Caki2 (cell line): ENCODE results near the gene CLEC4E. TPM values are rescaled to one million over a fixed set of nuclear protein-coding genes. Genes with fewer than 3 reads are reported as not detected.
A peak's percentile ranks its signal among the peaks of the same experiment; 100 is the strongest.
"Not testable (repeated sequence)": the region's sequence is repeated elsewhere in the genome, so short reads cannot be mapped to it uniquely, and the experiment has no call there.

ENCODE experiments used
- DNase-seq: peaks from one replicate; pipeline ENCODE4 v3.0.0-alpha.2; 2015; ENCODE audit warnings: low read depth
- in situ Hi-C: cut with HindIII; loops from 2 replicates; pipeline ENCODE4 v1.10.0; 2016; ENCODE audit warnings: low sequenced_read_pairs, low pct_unique_long_range_greater_than_20kb, mixed read lengths
- total RNA-seq: library from RNA; depleted of rRNA; stranded (reverse); fragments of >200 nt; shearing (Covaris generic); gene quantifications from 2 replicates; pipeline ENCODE4 v1.2.3, GENCODE V29; 2014; ENCODE audit warnings: low replicate concordance

Gene CLEC4E
- total RNA-seq, 1 experiment from 2014 or later = 9.1 TPM

DNA sequence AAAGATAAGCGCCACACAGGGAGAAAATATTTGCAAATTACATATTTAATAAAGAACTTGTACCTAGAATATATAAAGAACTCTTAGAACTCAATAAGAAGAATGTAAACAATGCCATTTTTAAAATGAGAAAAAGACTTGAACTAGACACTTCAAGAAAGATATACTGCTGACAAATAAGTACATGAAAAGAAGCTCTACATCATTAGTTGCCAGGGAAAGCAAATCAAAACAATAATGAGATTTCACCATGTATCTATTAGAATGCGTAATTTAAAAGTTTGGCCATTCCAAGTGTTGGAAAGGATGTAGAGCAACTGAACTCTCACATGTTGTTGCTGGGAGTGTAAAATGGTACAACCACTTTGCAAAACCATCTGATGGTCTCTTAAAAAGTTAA is 6.9 kb upstream of the CLEC4E start:
- DNase-seq = no peak
- in situ Hi-C loops = no loop called here

DNA sequence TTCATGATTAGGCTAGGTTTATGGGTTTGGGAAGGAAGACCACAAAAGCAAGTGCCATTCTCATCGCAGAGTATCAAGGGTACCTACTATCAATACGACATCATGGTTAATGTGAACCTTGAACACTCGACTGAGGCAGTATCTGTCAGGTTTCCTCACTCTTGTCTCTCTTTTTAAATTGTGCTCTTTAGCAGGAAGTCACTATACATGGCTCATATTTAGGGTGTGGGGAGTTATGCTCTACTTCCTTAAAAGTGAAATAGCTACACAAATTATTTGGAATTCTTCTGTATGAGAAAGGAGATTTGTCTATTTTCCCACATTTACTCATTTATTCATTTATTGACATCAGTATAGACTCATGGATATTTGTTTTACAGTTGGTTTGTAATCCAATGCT is 5.9 kb upstream of the CLEC4E start:
- in situ Hi-C loops = no loop called here
- DNase-seq = no peak

DNA sequence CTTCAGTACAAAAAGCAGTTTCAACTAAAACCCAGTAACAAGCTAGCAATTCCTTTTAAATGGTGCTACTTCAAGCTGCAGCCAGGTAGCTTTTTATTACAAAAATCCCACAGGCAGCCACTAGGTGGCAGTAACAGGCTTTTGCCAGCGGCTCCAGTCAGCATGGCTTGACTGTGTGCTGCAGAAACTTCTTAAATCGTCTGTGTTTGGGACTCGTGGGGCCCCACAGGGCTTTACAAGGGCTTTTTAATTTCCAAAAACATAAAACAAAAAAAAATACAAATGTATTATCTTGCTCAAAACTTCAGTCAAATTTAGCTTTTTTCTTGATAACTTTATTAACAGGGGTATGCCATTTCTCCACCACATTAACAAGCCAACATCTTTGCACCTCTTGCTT is 3.6 kb upstream of the CLEC4E start:
- in situ Hi-C loops = no loop called here
- DNase-seq = peak; percentile 59

DNA sequence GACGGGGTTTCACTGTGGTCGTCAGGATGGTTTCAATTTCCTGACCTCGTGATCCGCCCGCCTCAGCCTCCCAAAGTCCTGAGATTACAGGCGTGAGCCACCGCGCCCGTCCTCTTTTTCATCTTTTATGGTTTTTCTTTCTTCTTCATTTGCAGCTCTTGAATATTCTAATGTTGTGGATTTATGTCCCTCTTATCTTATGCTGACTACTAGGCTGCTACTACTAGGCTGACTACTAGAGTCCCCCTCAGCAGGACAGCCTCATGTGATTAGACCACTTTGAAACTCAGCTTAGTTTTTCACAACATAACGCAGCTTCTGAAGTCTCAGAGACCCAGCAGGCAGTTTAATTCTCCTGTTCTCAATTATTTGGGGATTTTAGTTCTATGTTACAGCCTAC is 857 bp upstream of the CLEC4E start:
- no peak for DNase-seq
- in situ Hi-C loops = no loop called here

DNA sequence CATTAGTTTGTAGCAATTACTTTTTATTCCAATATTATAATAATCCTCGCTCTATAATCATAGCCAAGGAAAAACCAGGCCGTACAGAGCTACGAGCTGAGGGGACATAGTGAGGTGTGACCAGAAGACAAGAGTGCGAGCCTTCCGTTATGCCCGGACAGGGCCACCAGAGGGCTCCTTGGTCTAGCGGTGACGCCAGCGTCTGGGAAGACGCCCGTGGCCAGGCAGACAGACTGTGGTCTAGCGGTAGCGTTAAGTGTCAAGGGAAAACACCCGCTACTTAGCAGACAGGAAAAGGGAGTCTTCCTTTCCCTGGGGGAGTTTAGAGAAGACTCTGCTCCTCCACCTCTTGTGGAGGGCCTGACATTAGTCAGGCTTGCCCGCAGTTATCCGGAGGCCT is 2.9 kb downstream of the CLEC4E start:
- DNase-seq = peak; percentile 61
- in situ Hi-C loops = not testable (repeated sequence)

DNA sequence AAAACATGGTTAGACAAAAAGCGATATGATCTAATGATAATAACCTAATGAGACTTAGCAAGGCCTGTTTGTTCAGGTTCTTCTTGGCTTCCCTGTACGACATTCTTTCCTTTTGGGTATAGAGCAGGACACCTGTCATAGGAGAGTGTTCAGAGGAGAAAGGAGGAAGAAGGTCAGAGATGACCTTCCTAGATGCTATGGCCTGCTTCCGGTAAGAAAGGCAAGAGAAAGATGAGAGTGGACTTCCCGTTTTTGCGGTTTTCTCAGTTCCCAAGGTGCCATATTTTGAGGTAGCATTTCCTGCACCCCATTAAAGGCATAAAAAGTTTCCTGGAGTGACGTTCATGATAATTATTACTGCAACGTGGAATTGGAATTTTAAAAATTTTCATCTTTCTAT is 8.7 kb downstream of the CLEC4E start:
- no peak for DNase-seq
- in situ Hi-C loops = no loop called here

DNA sequence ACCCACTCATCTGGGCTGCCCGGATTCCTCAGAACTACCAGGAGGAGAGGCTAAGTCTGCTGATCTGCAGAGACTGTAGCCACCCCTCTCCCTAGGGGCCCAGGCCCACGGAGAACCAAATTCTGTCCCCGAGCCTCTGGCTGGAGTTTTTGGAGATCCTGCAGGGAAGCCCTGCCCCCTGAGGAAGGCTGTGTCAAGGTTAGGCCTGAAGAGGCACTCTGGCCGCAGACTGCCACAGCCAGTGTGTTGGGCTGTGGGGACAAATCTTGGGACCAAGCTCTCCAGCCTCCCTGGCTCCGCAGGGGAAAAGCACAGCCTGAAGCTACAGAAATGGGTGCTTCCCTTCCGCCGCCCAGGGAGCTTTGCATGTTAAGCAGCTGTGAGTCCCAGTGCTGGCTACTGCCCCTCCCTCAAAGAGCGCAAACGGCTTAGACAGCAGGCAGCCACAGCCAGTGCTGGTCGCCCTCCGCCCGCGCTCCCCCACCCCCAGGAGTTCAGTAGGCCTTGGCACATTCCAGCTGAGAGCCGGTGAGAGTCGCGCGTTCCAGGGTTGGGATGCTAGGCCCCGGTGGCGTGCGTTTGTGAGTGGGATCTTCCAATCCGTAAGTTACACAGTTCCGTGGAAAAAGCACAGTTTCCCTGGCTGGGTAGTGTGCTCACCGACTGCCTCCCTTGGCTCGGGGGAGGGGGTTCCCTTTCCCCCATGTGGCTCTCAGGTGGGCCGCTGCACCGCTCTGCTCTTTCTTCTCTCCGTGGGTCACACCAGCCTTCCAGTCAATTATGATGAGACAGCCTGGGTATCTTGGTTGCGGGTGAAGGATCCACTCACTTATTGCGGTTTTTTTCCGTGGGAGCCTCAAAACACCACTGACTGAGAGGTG is 13.2 kb downstream of the CLEC4E start:
- DNase-seq = no peak
- in situ Hi-C loops = no loop called here

DNA sequence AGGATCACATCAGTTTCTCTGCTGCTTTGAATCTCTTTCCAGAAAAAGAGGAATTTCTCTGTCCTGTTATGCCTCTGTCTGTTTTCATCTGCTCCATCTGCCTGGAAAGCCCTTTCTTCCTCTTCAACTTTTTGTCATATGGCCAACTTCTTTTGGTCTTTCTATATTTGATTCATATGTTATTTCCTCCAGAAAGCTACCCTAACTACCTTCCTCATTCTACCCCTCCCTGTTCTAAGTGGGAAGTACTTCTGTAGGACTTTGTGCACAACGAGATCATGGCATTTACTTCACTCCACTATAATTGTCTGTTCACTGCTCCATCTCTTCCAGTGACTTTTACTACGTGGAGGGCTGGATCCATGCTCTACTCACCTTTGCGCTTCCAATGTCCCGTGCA is 21.5 kb downstream of the CLEC4E start:
- in situ Hi-C loops = no loop called here
- DNase-seq = no peak

DNA sequence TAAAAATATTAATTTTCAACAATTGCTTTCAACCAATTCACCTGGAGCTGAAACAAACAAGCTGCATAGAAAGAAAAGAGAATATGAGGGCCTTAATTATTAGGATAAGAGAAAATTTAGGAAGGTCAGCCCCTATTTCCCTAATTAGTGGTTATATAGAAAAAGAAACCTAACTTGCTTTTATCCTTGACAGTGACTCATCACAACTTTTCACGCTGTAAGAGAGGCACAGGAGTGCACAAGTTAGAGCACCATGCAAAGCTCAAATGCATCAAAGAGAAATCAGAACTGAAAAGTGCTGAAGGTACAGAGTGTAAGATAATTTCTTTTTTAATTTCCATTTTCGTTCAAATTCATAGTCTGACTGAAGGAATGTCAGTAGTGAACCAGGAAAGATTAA is 22.7 kb downstream of the CLEC4E start:
- DNase-seq = no peak
- in situ Hi-C loops = no loop called here

DNA sequence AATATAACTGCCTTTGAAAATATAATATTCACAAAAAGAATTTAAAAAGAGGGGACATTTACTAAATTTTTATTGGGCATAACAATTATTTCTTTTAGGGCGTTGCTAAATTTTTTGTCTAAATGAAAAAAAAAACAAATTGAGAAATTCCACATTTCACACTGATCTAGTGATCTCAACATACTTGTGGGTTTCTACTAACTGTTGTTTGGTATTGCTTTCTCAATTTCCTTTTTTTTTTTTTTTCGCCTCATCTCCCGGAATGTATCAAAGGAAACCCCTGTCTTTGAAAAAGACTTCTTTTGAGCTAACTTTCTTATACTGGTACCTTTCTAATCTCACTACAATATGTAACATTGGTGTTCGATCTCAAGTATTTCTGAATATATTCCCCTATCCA is 27.4 kb downstream of the CLEC4E start, which contains the start of gene CLEC4D:
Gene CLEC4D, plus strand, starts transcription at position 248 of the 400 bp plus-strand sequence. CDS start 230 bp downstream, outside the sequence.
- no peak for DNase-seq
- in situ Hi-C loops = no loop called here

DNA sequence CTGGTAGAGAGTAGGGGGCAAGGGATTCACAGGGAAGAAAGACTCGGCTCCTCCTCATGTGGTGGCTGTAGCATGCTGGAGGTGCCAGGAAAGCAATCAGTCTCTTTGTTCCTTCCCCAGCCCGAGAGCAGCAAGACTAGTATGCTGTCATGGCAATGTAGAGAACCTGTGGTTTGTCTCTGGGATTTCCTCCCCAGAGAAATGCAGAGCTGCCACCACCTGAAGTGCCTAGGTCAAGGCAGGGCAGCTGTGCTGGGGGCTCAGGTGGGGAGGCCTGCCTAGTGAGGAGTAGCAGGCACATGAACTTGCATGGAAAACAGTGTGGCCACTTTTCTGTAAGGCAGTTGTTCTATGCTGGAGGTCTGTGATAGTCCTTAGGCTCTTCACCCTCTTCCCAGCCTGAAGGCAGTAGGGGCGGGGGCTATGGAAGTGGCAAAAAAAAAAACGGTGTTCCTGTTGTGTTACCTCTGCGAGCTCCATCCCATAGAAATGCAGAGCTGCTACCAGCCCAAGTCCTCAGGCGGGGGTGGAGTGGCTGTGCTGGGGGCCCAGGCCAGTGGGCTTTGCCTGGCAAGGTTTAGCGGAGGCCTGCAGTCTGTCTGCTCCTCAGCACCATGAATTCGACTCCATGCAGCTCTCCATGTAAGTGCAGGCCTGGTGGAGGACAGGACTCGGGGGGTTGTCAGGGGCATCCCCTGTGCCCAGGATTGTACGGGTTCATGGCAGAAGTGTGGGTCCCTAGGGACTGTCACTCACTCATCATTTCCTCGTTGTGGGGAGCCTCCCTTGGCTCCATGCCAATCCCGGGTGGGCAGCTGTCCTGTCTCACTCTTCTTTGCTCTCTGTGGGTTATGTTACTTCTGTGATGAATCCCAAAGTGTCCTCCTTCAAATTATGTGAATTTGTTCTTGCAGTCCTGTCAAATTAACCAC is 31.5 kb downstream of the CLEC4E start:
- in situ Hi-C loops = no loop called here
- DNase-seq = no peak

DNA sequence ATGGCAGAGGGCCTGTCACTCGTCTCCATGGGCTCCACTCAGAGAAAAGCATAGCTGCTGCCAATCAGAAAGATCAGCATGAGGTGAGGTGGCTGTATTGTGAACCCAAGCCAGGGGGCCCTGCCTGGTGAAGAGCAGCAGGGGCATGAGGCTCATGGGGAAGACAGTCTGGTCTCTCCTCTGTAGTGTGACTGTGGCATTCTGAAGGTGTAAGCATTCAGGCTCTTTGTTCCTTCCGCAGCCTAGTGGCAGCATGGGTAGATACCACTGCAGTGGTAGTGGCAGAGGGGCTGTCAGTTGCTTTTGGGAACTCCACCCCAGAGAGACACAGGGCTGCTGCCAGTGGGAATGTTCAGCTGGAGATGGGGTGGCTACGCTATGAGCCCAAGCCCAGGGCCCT is 32.5 kb downstream of the CLEC4E start:
- DNase-seq = no peak
- in situ Hi-C loops = no loop called here

DNA sequence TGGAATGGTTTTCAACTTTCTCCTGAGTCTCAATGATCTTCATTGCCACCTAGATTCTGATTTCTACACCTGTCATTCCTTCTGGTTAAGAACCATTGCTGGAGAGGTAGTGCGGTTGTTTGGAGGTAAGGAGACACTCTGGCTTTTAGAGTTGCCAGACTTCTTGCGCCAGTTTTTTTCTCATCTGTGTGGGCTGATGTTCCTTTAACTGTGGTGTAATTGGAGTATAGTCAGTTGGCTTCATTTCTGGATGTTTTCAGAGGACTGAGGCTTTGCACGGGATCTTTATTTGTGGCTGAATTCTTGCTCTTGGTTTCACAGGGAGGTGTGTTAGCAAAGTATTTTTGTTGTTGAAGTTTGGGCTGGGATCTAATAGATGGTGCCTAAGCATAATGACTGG is 33.1 kb downstream of the CLEC4E start:
- in situ Hi-C loops = no loop called here
- no peak for DNase-seq

DNA sequence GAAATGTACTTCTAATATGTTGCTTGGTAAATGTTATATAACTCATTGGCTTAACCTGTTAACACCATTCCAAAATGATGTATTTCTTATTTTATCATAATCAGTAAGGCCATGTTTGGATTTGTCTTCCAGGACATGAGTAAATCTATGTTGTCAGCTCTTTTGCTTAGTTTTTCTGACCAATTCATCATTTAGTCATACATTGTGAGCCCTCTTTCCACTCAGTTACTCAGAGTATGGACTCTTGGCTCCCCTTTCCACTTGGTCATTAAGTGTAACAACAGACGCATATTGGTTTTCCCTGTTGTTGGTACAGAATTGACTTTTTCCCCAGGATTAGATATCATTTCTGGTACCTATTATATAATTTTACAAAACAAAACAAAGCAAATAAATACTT is 36.4 kb downstream of the CLEC4E start:
- in situ Hi-C loops = no loop called here

DNA sequence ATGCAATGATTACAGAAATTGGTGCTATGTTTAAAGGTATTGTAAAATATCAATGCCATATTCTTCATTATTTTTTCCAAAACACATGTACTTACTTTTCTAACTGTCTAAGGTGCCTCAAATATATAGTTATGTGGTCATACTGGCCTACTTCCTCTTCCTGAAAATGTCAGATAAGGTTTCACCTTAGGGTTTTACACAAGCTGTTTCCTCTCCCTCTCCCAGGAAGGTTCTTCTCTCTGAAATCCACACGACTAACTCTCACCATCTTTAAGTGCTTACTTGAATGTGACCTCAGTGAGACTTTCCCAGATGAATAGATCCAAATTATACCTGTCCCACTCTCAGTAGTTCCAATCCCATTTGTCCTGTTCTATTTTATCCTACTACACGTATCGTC is 39.0 kb downstream of the CLEC4E start:
- no peak for DNase-seq
- in situ Hi-C loops = no loop called here

More for the DNA sequence above, 36.4 kb downstream of the CLEC4E start:
- DNase-seq = no peak

DNA sequence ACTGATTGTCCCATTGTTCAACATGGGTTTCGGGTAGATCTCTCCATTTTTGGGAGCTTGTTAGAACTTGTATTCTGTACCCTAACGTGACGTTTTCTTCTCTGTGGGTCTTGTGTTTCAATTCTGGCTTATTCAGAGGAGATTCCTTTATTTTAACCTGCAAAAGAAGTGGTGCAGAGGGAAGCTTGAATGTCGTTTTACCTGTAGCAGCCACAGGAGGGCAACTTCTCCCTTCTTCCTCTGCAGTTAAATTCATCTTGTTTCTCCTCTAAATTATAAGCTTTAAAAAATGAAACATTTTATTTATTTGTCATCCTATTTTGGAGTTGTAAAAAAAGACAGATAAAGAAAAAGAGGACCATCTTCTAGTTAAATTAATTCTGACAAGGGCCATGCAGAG is 41.1 kb downstream of the CLEC4E start:
- in situ Hi-C loops = no loop called here
- peak; percentile 2 for DNase-seq

DNA sequence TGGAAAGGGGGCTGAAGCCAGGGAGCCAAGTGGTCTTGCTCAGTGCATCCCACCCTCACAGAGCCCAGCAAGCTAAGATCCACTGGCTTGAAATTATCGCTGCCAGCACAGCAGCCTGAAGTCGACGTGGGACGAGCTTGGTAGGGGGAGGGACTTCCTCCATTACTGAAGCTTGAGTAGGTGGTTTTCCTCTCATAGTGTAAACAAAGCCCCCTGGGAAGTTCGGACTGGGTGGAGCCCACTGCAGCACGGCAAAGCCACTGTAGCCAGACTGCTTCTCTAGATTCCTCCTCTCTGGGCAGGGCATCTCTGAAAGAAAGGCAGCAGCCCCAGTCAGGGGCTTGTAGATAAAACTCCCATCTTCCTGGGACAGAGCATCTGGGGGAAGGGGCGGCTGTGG is 44.6 kb downstream of the CLEC4E start:
- DNase-seq, in situ Hi-C loops: not testable (repeated sequence)

DNA sequence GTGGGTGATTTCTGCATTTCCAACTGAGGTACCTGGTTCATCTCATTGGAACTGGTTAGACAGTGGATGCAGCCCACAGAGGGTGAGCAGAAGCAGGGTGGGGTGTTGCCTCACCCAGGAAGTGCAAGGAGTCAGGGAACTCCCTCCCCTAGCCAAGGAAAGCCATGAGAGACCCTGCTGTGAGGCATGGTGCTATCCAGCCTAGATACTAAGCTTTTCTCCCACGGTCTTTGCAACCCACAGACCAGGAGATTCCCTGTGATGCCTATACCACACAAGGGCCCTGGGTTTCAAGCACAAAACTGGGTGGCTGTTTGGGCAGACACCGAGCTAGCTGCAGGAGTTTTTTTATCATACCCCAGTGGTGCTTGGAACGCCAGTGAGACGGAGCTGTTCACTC is 45.0 kb downstream of the CLEC4E start:
- in situ Hi-C loops, DNase-seq: not testable (repeated sequence)

DNA sequence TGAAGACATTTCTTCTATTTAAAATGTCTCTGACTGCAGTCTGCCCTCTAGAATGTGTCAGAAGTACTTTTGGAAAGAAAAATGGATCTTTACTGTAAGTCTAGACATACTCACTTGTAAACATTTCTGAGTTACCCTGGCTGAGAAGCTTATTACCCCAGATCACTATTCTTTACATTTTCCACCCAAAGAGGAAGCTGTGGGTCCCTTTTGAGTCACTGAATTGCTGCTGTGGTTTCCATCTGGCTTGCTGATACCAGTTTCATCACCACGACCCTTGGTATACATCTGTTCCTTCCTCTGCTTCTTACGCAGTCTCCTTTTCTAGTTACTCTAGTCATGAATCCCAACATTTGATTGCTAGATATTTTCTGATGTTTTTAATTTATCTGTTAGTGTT is 47.6 kb downstream of the CLEC4E start:
- in situ Hi-C loops = no loop called here
- no peak for DNase-seq
